Measurements from ENCODE around the gene PDE3B. TPM values are rescaled to one million over a fixed set of nuclear protein-coding genes. Genes with fewer than 3 reads are reported as not detected.
"Not testable (repeated sequence)": the region's sequence is repeated elsewhere in the genome, so short reads cannot be mapped to it uniquely, and the experiment has no call there.

Gene PDE3B
- total RNA-seq, 6 donors from 2014 or later = 19.3 to 62.7 (median 25.2) TPM

DNA sequence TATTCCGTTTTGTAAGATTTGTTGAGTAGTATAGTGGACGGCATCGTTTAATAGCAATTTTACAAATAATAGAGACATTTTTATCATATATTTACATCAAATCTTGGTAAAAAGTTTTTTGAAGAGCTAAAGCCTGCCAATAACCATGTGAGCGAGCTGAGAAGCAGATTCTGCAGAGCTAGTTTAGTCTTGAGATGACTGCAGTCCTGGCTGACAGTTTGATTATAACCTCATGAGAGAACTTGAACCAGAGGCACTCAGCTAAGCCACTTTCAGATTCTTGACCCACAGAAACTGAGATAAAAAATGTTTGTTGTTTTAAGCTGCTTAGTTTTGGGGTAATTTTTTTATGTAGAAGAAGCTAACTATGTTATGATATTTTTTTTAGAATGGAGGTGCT, 78.9 kb downstream of the PDE3B start:
- H3K4me3 ChIP-seq = no peak overlapping the region
- ATAC-seq (ENCODE audit: low FRiP score in 2 of 2) = no peak
- H3K36me3 ChIP-seq = no peaks in the 10 kb centered on the region
- no peak for DNase-seq
- TF ChIP-seq CTCF (IDR thresholded peaks at IDR 0.05) = no peak
- TF ChIP-seq POLR2AphosphoS5 (IDR thresholded peaks at IDR 0.05) = no peak
- no peak for TF ChIP-seq EP300 (IDR thresholded peaks at IDR 0.05)
- no peak for TF ChIP-seq POLR2A (IDR thresholded peaks at IDR 0.05)
- no peaks in the 10 kb centered on the region for H3K9me3 ChIP-seq
- 57 to 71% methylated on average over 4 of the region's 4 CpGs for WGBS, 2 donors
- H3K27me3 ChIP-seq = no peaks in the 10 kb centered on the region
- H3K27ac ChIP-seq = no peak overlapping the region
- H3K4me1 ChIP-seq = no peaks in the 10 kb centered on the region

GRCh38 chr11:14725150-14725549, 81.5 kb downstream of the PDE3B start:
- Histone ChIP-seq H3K27me3 (no peaks in the 10 kb centered on the region), H3K4me3 (no peak overlapping the region), H3K4me1 (peaks cover 0 to 6% (median 0%) of the 10 kb centered on the region in 4 donors), H3K9me3 (no peaks in the 10 kb centered on the region), H3K36me3 (no peaks in the 10 kb centered on the region), H3K27ac (no peak overlapping the region)
- DNase-seq = no peak
- ATAC-seq (ENCODE audit: low FRiP score in 2 of 2) = no peak
- 92 to 94% methylated on average over 1 of the region's 1 CpG for WGBS, 2 donors
- TF ChIP-seq POLR2A (IDR thresholded peaks at IDR 0.05) = no peak
- no peak for TF ChIP-seq POLR2AphosphoS5 (IDR thresholded peaks at IDR 0.05)
- TF ChIP-seq CTCF (IDR thresholded peaks at IDR 0.05) = no peak
- TF ChIP-seq EP300 (IDR thresholded peaks at IDR 0.05) = no peak

DNA sequence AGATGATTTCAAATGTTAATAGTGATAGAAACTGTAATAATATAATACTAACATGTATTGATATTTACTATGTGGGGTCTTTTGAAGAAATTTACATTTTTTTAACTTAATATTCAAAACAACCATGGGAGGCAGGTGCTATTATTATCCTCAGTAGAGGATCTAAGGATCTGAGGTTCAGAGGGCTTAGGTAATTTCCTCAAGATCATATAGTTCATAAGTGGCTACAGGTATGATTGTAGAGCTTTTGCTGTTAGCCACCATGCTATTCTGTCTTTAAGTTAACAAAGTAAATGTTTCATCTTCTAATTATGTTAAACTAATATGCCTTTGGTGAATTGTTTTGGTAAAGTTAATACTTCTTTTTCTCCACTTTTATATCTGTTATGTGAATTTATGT, 83.6 kb downstream of the PDE3B start:
- no peak for ATAC-seq (ENCODE audit: low FRiP score in 2 of 2)
- H3K4me3 ChIP-seq = no peak overlapping the region

DNA sequence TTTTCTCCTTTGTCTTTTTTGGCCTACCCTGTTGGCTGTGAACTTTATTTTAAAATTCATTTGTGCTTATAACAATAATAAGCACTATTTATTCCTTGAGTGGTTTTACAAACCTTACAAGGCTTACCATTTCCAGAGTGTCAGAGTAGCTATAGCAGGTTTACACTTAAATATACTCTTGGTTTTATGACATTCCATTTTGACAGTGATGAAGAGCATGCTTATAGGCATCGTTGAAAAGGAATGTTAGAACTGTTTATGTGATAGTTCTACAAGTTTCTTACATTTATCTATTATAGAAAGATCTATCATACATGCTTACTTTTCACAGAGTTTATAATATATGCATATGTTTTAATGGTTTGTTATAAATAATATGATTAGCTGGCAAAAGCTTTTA, 84.1 kb downstream of the PDE3B start:
- TF ChIP-seq CTCF (IDR thresholded peaks at IDR 0.05) = no peak
- TF ChIP-seq EP300 (IDR thresholded peaks at IDR 0.05) = no peak
- no peak for TF ChIP-seq POLR2AphosphoS5 (IDR thresholded peaks at IDR 0.05)
- TF ChIP-seq POLR2A (IDR thresholded peaks at IDR 0.05) = no peak

More for the DNA sequence above, 83.6 kb downstream of the PDE3B start:
- H3K27me3 ChIP-seq = no peaks in the 10 kb centered on the region
- H3K9me3 ChIP-seq = no peaks in the 10 kb centered on the region
- H3K27ac ChIP-seq = no peak overlapping the region
- no peaks in the 10 kb centered on the region for H3K36me3 ChIP-seq
- TF ChIP-seq EP300 (IDR thresholded peaks at IDR 0.05) (no peak), CTCF (IDR thresholded peaks at IDR 0.05) (no peak), POLR2A (IDR thresholded peaks at IDR 0.05) (no peak), POLR2AphosphoS5 (IDR thresholded peaks at IDR 0.05) (no peak)
- no peak for DNase-seq
- peaks cover 0 to 6% (median 0%) of the 10 kb centered on the region in 4 donors for H3K4me1 ChIP-seq

DNA sequence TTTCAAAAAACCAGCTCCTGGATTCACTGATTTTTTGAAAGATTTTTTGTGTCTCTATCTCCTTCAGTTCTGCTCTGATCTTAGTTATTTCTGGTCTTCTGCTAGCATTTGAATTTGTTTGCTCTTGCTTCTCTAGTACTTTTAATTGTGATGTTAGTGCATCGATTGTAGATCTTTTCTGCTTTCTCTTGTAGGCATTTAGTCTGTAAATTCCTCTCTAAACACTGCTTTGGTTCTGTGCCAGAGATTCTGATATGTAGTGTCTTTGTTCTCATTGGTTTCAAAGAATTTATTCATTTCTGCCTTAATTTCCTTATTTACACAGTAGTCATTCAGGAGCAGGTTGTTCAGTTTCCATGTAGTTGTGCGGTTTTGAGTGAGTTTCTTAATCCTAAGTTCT, 96.9 kb downstream of the PDE3B start:
- H3K4me1 ChIP-seq = peaks cover 0 to 10% (median 1%) of the 10 kb centered on the region in 4 donors
- not testable (repeated sequence) for DNase-seq; ATAC-seq (ENCODE audit: low FRiP score in 2 of 2); H3K4me3 ChIP-seq; H3K27ac ChIP-seq; H3K27me3 ChIP-seq; H3K9me3 ChIP-seq; H3K36me3 ChIP-seq
- 61% methylated on average over 2 of the region's 2 CpGs for WGBS, 2 donors

More for the DNA sequence above, 84.1 kb downstream of the PDE3B start:
- H3K4me3 ChIP-seq = no peak overlapping the region
- no peaks in the 10 kb centered on the region for H3K27me3 ChIP-seq
- ATAC-seq (ENCODE audit: low FRiP score in 2 of 2) (no peak), DNase-seq (no peak)
- 28 to 37% methylated on average over 1 of the region's 1 CpG for WGBS, 2 donors
- H3K36me3 ChIP-seq = no peaks in the 10 kb centered on the region
- H3K27ac ChIP-seq = no peak overlapping the region
- no peaks in the 10 kb centered on the region for H3K9me3 ChIP-seq
- H3K4me1 ChIP-seq = peaks cover 0 to 6% (median 0%) of the 10 kb centered on the region in 4 donors

Data from upper lobe of left lung (tissue), 6 donors.